ENCODE results near the gene ZMYM4.

DNA sequence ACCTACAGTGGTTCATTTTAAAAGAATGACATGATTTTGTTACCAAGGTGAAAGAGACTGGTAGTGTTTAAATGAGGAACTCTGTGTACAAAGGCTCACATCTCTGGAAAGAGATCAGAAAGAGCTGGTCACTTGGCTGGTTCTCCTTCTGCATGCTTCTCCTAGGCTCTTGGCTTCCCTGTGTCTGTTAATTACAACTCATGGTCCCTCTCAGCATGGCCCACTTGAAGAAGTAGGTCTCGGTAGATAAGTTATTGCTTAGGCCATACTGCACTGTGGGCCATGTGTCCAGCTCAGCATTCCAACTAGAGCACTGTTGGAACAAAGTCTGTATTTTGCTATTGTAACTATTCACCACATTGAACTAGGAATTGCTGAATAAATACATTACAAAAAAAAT lies 197.6 kb downstream of the ZMYM4 start:
- TF ChIP-seq, protein P1, sequence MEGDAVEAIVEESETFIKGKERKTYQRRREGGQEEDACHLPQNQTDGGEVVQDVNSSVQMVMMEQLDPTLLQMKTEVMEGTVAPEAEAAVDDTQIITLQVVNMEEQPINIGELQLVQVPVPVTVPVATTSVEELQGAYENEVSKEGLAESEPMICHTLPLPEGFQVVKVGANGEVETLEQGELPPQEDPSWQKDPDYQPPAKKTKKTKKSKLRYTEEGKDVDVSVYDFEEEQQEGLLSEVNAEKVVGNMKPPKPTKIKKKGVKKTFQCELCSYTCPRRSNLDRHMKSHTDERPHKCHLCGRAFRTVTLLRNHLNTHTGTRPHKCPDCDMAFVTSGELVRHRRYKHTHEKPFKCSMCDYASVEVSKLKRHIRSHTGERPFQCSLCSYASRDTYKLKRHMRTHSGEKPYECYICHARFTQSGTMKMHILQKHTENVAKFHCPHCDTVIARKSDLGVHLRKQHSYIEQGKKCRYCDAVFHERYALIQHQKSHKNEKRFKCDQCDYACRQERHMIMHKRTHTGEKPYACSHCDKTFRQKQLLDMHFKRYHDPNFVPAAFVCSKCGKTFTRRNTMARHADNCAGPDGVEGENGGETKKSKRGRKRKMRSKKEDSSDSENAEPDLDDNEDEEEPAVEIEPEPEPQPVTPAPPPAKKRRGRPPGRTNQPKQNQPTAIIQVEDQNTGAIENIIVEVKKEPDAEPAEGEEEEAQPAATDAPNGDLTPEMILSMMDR (IDR thresholded peaks at IDR 0.05) = no peak
- no peak for TF ChIP-seq FOXM1 (IDR thresholded peaks at IDR 0.05; ENCODE audit: low read depth)
- TF ChIP-seq POLR2AphosphoS5 (IDR thresholded peaks at IDR 0.05; ENCODE audit: low read depth, low read length) = no peak
- no peak for TF ChIP-seq TAF1 (IDR thresholded peaks at IDR 0.05; ENCODE audit: borderline replicate concordance, low read depth, low read length)
- TF ChIP-seq RAD21 (IDR thresholded peaks at IDR 0.05; ENCODE audit: low read length) = no peak
- TF ChIP-seq, protein P2, sequence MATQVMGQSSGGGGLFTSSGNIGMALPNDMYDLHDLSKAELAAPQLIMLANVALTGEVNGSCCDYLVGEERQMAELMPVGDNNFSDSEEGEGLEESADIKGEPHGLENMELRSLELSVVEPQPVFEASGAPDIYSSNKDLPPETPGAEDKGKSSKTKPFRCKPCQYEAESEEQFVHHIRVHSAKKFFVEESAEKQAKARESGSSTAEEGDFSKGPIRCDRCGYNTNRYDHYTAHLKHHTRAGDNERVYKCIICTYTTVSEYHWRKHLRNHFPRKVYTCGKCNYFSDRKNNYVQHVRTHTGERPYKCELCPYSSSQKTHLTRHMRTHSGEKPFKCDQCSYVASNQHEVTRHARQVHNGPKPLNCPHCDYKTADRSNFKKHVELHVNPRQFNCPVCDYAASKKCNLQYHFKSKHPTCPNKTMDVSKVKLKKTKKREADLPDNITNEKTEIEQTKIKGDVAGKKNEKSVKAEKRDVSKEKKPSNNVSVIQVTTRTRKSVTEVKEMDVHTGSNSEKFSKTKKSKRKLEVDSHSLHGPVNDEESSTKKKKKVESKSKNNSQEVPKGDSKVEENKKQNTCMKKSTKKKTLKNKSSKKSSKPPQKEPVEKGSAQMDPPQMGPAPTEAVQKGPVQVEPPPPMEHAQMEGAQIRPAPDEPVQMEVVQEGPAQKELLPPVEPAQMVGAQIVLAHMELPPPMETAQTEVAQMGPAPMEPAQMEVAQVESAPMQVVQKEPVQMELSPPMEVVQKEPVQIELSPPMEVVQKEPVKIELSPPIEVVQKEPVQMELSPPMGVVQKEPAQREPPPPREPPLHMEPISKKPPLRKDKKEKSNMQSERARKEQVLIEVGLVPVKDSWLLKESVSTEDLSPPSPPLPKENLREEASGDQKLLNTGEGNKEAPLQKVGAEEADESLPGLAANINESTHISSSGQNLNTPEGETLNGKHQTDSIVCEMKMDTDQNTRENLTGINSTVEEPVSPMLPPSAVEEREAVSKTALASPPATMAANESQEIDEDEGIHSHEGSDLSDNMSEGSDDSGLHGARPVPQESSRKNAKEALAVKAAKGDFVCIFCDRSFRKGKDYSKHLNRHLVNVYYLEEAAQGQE (IDR thresholded peaks at IDR 0.05; ENCODE audit: low read depth, low read length) = no peak
- no peak for TF ChIP-seq SIN3A (IDR thresholded peaks at IDR 0.05; ENCODE audit: borderline replicate concordance, low read depth, low read length)
- no peak for TF ChIP-seq TCF12 (IDR thresholded peaks at IDR 0.05)
- TF ChIP-seq, protein P3, sequence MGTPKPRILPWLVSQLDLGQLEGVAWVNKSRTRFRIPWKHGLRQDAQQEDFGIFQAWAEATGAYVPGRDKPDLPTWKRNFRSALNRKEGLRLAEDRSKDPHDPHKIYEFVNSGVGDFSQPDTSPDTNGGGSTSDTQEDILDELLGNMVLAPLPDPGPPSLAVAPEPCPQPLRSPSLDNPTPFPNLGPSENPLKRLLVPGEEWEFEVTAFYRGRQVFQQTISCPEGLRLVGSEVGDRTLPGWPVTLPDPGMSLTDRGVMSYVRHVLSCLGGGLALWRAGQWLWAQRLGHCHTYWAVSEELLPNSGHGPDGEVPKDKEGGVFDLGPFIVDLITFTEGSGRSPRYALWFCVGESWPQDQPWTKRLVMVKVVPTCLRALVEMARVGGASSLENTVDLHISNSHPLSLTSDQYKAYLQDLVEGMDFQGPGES (IDR thresholded peaks at IDR 0.05; ENCODE audit: low read depth, low read length) = no peak
- no peak for TF ChIP-seq EZH2phosphoT487 (IDR thresholded peaks at IDR 0.05; ENCODE audit: borderline replicate concordance, low read depth)
- TF ChIP-seq TEAD4 (IDR thresholded peaks at IDR 0.05; ENCODE audit: borderline replicate concordance, insufficient read depth) = no peak
- TF ChIP-seq EP300 (IDR thresholded peaks at IDR 0.05; ENCODE audit: borderline replicate concordance in 1 of 2, low read depth in 1 of 2, low read length in 1 of 2) = no peak
- no peak for TF ChIP-seq RFX5 (IDR thresholded peaks at IDR 0.05; ENCODE audit: low read length)
